Measurements from ENCODE around the gene VPS72.

GRCh38 chr1:151157067-151157531, 32.9 kb downstream of the VPS72 start:
- TF ChIP-seq CTCF (IDR thresholded peaks at IDR 0.05): no peak
- TF ChIP-seq POLR2A (IDR thresholded peaks at IDR 0.05): no peak
